Panc1 (cell line): ENCODE data around the gene PJA2.

Experiments used
- CTCF ChIP-seq: fragments of 450-650 bp; IDR thresholded peaks from 2 replicates; pipeline ENCODE4 v1.5.1; 2017; ENCODE audit warnings: mild to moderate bottlenecking
- POLR2AphosphoS5 ChIP-seq: IDR thresholded peaks from 2 replicates; pipeline ENCODE4 v1.6.1; 2012; ENCODE audit warnings: mild to moderate bottlenecking, low read depth, low read length, moderate library complexity

DNA sequence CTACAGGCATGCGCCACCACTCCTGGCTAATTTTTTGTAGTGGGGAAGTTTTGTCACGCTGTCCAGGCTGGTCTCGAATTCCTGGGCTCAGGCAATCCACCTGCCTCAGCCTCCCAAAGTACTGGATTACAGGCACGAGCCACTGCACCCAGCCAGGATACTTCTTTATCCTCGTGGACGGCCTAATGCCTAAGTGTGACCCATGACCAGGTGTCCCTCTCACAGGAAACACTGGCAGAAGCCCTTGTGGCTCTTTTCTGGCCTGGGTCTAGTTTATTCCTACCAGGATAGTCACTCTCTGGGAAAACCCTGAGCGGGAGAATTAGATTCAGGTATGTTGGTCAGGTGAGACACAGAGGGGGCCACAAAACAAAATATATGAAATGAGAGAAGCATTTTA is 90.4 kb downstream of the PJA2 start:
- no peak for TF ChIP-seq CTCF
- TF ChIP-seq POLR2AphosphoS5, result no peak
